ENCODE data around the gene DUSP14.

GRCh38 chr17:37494401-37494831, 4.7 kb downstream of the DUSP14 start:
- TF ChIP-seq CTCF (IDR thresholded peaks at IDR 0.05), result no peak
- TF ChIP-seq POLR2A (IDR thresholded peaks at IDR 0.05), result no peak
